GM21526 (cell line): Measurements from ENCODE around the gene RAMP1.
"Not testable (repeated sequence)": the region's sequence is repeated elsewhere in the genome, so short reads cannot be mapped to it uniquely, and the experiment has no call there.

Source experiments
- ATAC-seq: cut with Tn5 transposase; IDR thresholded peaks from one replicate; pipeline ENCODE4 v1.9.1; 2021; ENCODE audit warnings: moderate library complexity; ENCODE audit not compliant: unreplicated experiment, low FRiP score

The RAMP1 gene

GRCh38 chr2:237859533-237860272 lies at the start of gene RAMP1:
Gene RAMP1 (plus strand): TSS chr2:237859623. CDS start chr2:237859676, 53 bp downstream.
- ATAC-seq: no peak

GRCh38 chr2:237815637-237816036 lies 43.8 kb upstream of the RAMP1 start:
- no peak for ATAC-seq

- ATAC-seq: no peak
Observed at GRCh38 chr2:237816531-237816930, 42.9 kb upstream of the RAMP1 start.

- no peak for ATAC-seq
Observed at GRCh38 chr2:237818066-237818473, 41.4 kb upstream of the RAMP1 start.

- no peak for ATAC-seq
Observed at GRCh38 chr2:237819231-237819630, 40.2 kb upstream of the RAMP1 start.

GRCh38 chr2:237820421-237820820 lies 39.0 kb upstream of the RAMP1 start:
- ATAC-seq: no peak

GRCh38 chr2:237823544-237823943 lies 35.9 kb upstream of the RAMP1 start:
- no peak for ATAC-seq

- ATAC-seq: no peak
Observed at GRCh38 chr2:237824085-237824484, 35.3 kb upstream of the RAMP1 start.

GRCh38 chr2:237827421-237827987 lies 31.9 kb upstream of the RAMP1 start:
- ATAC-seq: no peak

- ATAC-seq: no peak
Observed at GRCh38 chr2:237830522-237830921, 28.9 kb upstream of the RAMP1 start.

- no peak for ATAC-seq
Observed at GRCh38 chr2:237833546-237833945, 25.9 kb upstream of the RAMP1 start.

GRCh38 chr2:237835372-237835771 lies 24.1 kb upstream of the RAMP1 start:
- ATAC-seq: no peak

GRCh38 chr2:237841051-237841450 lies 18.4 kb upstream of the RAMP1 start:
- ATAC-seq: no peak

GRCh38 chr2:237848940-237849339 lies 10.5 kb upstream of the RAMP1 start:
- not testable (repeated sequence) for ATAC-seq

GRCh38 chr2:237854295-237854694 lies 5.1 kb upstream of the RAMP1 start:
- ATAC-seq: no peak

GRCh38 chr2:237857791-237858190 lies 1.6 kb upstream of the RAMP1 start:
- ATAC-seq: no peak

GRCh38 chr2:237858294-237859081 lies 935 bp upstream of the RAMP1 start:
- ATAC-seq: no peak

- ATAC-seq: no peak
Observed at GRCh38 chr2:237859082-237859433, 365 bp upstream of the RAMP1 start.

- ATAC-seq: no peak
Observed at GRCh38 chr2:237860273-237860935, 981 bp downstream of the RAMP1 start.

GRCh38 chr2:237861875-237862527 lies 2.6 kb downstream of the RAMP1 start:
- ATAC-seq: no peak

GRCh38 chr2:237862528-237862895 lies 3.1 kb downstream of the RAMP1 start:
- ATAC-seq: no peak
